Measurements from ENCODE around the gene ITGB2.
"Not testable (repeated sequence)": the region's sequence is repeated elsewhere in the genome, so short reads cannot be mapped to it uniquely, and the experiment has no call there.

The ITGB2 gene

GRCh38 chr21:44932408-44933181, 11.9 kb upstream of the ITGB2 start:
- no peak for DNase-seq (ENCODE audit: low read depth)
- TF ChIP-seq, protein P1, sequence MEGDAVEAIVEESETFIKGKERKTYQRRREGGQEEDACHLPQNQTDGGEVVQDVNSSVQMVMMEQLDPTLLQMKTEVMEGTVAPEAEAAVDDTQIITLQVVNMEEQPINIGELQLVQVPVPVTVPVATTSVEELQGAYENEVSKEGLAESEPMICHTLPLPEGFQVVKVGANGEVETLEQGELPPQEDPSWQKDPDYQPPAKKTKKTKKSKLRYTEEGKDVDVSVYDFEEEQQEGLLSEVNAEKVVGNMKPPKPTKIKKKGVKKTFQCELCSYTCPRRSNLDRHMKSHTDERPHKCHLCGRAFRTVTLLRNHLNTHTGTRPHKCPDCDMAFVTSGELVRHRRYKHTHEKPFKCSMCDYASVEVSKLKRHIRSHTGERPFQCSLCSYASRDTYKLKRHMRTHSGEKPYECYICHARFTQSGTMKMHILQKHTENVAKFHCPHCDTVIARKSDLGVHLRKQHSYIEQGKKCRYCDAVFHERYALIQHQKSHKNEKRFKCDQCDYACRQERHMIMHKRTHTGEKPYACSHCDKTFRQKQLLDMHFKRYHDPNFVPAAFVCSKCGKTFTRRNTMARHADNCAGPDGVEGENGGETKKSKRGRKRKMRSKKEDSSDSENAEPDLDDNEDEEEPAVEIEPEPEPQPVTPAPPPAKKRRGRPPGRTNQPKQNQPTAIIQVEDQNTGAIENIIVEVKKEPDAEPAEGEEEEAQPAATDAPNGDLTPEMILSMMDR (IDR thresholded peaks at IDR 0.05; ENCODE audit: control insufficient read depth, extremely low read depth, insufficient read depth): 0 out of 2 replicates have a peak, but pooled peaks have one; percentile 17
- no peak overlapping the region for H3K4me3 ChIP-seq (ENCODE audit: low read depth, low read length)

GRCh38 chr21:44931501-44932407, 11.1 kb upstream of the ITGB2 start:
- DNase-seq (ENCODE audit: low read depth): no peak
- H3K4me3 ChIP-seq (ENCODE audit: low read depth, low read length): no peak overlapping the region
- TF ChIP-seq, protein P1 (IDR thresholded peaks at IDR 0.05; ENCODE audit: control insufficient read depth, extremely low read depth, insufficient read depth): no peak

DNA sequence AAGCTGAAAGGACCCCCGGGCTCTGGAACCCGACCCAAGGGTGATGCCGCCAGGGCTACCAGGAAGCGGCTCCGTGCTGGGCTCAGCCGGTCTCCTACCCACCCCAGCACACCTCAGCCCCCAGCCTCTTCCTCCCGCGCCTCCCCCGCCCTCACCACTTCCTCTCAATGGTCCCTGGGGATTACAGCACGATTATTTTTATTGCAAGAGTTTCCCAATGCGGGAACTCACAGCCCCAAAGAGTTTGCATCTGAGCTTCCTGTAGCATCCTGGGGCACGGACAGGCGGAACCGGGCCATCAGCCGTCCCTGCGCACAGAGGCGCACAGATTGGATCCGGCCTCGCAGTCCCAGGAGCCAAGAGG, 10.4 kb upstream of the ITGB2 start:
- TF ChIP-seq, protein P1 (IDR thresholded peaks at IDR 0.05; ENCODE audit: control insufficient read depth, extremely low read depth, insufficient read depth): no peak
- H3K4me3 ChIP-seq (ENCODE audit: low read depth, low read length): no peak overlapping the region
- DNase-seq (ENCODE audit: low read depth): no peak

DNA sequence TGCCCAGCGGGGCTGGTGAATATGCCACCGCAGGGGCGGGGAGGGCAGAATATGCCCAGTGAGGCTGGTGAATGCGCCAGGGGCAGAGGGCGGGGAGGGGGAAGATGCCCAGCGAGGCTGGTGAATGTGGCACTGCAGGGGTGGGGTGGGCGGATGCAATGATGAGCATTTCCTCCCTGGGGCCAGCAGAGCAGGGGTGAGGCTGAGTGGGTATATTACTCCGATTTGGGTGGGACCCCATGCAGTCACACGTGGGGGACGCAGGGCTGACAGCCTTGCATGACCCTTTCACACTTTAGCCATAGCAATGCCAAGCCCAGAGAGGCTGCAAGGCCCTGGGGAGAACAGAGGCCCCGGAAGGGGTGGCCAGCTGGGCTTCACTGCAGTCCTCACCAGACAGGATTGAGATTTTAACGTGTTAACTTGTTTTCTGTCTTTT, 9.9 kb upstream of the ITGB2 start:
- TF ChIP-seq, protein P1 (IDR thresholded peaks at IDR 0.05; ENCODE audit: control insufficient read depth, extremely low read depth, insufficient read depth): no peak
- DNase-seq (ENCODE audit: low read depth): no peak

DNA sequence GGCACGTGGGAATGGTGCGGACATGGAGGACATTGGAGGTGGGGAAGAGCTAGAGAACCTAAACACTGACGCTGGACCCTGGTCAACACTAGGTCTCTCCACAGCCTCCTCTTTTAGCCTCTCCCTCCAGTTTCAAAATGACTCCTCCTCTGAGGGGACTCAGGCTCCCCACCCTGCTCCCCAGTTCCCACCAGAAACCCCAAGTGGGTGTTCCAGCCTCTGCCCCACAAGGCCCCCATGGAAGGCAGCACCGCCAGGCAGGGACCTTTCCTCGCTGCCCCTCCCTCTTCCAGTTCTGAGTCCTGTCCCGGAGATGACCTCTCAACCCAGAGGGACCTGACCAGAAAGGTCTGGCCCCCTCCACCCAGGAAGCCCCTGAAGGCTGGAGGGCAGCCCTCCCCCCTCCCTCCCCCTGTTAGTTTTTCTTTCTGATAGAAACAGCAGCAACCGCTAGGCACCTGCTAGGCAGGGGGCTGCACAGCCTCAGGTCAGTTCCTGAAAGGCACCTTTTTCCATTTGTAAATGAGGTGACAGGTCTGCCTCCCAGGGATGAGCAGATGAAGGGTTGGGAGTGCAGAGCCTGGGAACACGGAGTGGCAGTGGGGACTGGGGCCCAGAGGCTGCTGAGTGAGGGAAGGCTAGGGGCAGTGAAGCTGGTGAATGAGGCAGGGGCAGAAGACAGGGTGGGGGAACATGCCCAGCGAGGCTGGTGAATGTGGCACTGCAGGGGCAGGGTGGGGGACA, 9.3 kb upstream of the ITGB2 start:
- DNase-seq (ENCODE audit: low read depth): no peak
- H3K4me3 ChIP-seq (ENCODE audit: low read depth, low read length): no peak overlapping the region
- TF ChIP-seq, protein P1 (IDR thresholded peaks at IDR 0.05; ENCODE audit: control insufficient read depth, extremely low read depth, insufficient read depth): no peak

More for the DNA sequence above, 9.9 kb upstream of the ITGB2 start:
- no peak overlapping the region for H3K4me3 ChIP-seq (ENCODE audit: low read depth, low read length)

DNA sequence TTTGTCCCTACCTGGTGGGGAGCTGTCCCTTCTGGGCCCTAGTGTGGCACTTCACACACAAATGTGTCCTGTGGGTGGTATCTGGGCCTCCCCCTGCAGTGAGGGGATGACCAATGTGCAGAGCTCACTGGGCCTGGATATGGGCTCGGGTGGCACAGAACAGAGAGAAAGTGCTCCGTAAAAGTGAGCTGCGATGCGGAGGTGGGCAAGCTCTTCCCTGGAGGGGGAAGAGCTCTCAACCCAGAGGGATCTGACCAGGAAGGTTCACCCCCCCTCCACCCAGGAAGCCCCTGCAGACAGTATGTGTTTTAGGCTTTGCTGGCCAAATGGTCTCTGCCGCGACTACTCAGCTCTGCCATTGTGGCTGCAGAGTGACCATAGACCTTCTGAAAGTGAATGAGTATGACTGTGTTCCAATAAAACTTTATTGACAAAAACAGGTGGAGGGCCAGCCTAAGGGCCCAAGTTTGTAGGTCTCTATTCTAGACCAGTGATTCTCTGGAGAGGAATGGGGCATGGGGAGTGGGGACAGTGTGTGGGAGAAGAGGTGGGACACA, 8.6 kb upstream of the ITGB2 start:
- TF ChIP-seq, protein P1 (IDR thresholded peaks at IDR 0.05; ENCODE audit: control insufficient read depth, extremely low read depth, insufficient read depth): no peak
- no peak overlapping the region for H3K4me3 ChIP-seq (ENCODE audit: low read depth, low read length)
- DNase-seq (ENCODE audit: low read depth): no peak

GRCh38 chr21:44928500-44929241, 8.0 kb upstream of the ITGB2 start:
- DNase-seq (ENCODE audit: low read depth); H3K4me3 ChIP-seq (ENCODE audit: low read depth, low read length): not testable (repeated sequence)
